GM11168 (cell line): ENCODE data around the gene JUNB.

Experiments
- in situ Hi-C: fragments of 300-500 bp; cut with MboI; formaldehyde crosslinking; loops from one replicate; pipeline ENCODE4 v1.12.0; 2022; ENCODE audit warnings: low sequenced_read_pairs; ENCODE audit not compliant: unreplicated experiment

The JUNB gene

GRCh38 chr19:12788042-12788681 lies 3.1 kb upstream of the JUNB start:
- in situ Hi-C loops: no loop called here

GRCh38 chr19:12788682-12789097 lies 2.6 kb upstream of the JUNB start:
- in situ Hi-C loops: no loop called here

- in situ Hi-C loops: no loop called here
Measured at GRCh38 chr19:12789098-12789903, 2.0 kb upstream of the JUNB start.

GRCh38 chr19:12789904-12790619 lies 1.2 kb upstream of the JUNB start:
- in situ Hi-C loops: loop anchor here (10.0 kb wide), 1 partner anchor 625 kb away; the partner anchor contains the start of gene ZNF136

- in situ Hi-C loops: loop anchor here (10.0 kb wide), 1 partner anchor 626 kb away; the partner anchor contains the start of gene ZNF136
Measured at GRCh38 chr19:12790628-12791344, 500 bp upstream of the JUNB start.

GRCh38 chr19:12792051-12792852 lies 966 bp downstream of the JUNB start:
- in situ Hi-C loops: loop anchor here (10.0 kb wide), 1 partner anchor 627 kb away; the partner anchor contains the start of gene ZNF136

GRCh38 chr19:12792853-12793289 lies 1.6 kb downstream of the JUNB start:
- in situ Hi-C loops: loop anchor here (10.0 kb wide), 1 partner anchor 628 kb away; the partner anchor contains the start of gene ZNF136

- in situ Hi-C loops: loop anchor here (10.0 kb wide), 1 partner anchor 629 kb away; the partner anchor contains the start of gene ZNF136
Measured at GRCh38 chr19:12793290-12794195, 2.3 kb downstream of the JUNB start.

GRCh38 chr19:12794196-12794941 lies 3.1 kb downstream of the JUNB start:
- in situ Hi-C loops: loop anchor here (10.0 kb wide), 1 partner anchor 630 kb away; the partner anchor contains the start of gene ZNF136

- in situ Hi-C loops: loop anchor here (10.0 kb wide), 1 partner anchor 630 kb away; the partner anchor contains the start of gene ZNF136
Measured at GRCh38 chr19:12794971-12795381, 3.7 kb downstream of the JUNB start.

- in situ Hi-C loops: loop anchor here (10.0 kb wide), 1 partner anchor 632 kb away; the partner anchor contains the start of gene ZNF136
Measured at GRCh38 chr19:12796146-12797071, 5.1 kb downstream of the JUNB start.

- in situ Hi-C loops: loop anchor here (10.0 kb wide), 1 partner anchor 632 kb away; the partner anchor contains the start of gene ZNF136
Measured at GRCh38 chr19:12797141-12797587, 5.9 kb downstream of the JUNB start.

GRCh38 chr19:12797607-12798006 lies 6.3 kb downstream of the JUNB start:
- in situ Hi-C loops: loop anchor here (10.0 kb wide), 1 partner anchor 633 kb away; the partner anchor contains the start of gene ZNF136

- in situ Hi-C loops: loop anchor here (5.0 to 10.0 kb wide), 2 partner anchors 33 to 635 kb away; partner anchors contain the start of gene ZNF136
Measured at GRCh38 chr19:12799742-12800465, 8.6 kb downstream of the JUNB start.

- in situ Hi-C loops: loop anchor here (5.0 kb wide), 1 partner anchor 33 kb away; no protein-coding TSS in a partner anchor
Measured at GRCh38 chr19:12800466-12800770, 9.1 kb downstream of the JUNB start.
